Ovary (tissue), 9 donors: ENCODE measurements around the gene BCL11B. TPM values are rescaled to one million over a fixed set of nuclear protein-coding genes. Genes with fewer than 3 reads are reported as not detected.

ENCODE experiments used
- DNase-seq, 5 donors: peaks; one replicate each; pipeline ENCODE4 v3.0.0-alpha.2; 2019 to 2020
- H3K27ac ChIP-seq, 2 donors: fragments of 200-600 bp; one replicate each; pipeline versions ENCODE4 v1.5.1 to v1.8.0; 2019 to 2022
- H3K27me3 ChIP-seq: fragments of 200-600 bp; one replicate; pipeline ENCODE4 v1.8.0; 2022
- H3K36me3 ChIP-seq: fragments of 200-600 bp; sonication (generic); one replicate; pipeline ENCODE4 v1.5.1; 2019
- H3K4me1 ChIP-seq: one replicate; pipeline ENCODE4 v1.8.1; 2013; ENCODE audit warnings: mild to moderate bottlenecking, moderate library complexity; ENCODE audit not compliant: insufficient read depth
- H3K4me3 ChIP-seq: fragments of 200-600 bp; sonication (generic); one replicate; pipeline ENCODE4 v1.5.1; 2017
- H3K9me3 ChIP-seq, 2 donors: fragments of 200-600 bp in 1 of 2; sonication (generic) in 1 of 2; one replicate each; pipeline versions ENCODE4 v1.5.1 to v1.8.1; 2013 to 2019; ENCODE audit warnings: mild to moderate bottlenecking in 1 of 2, moderate library complexity in 1 of 2
- EP300 ChIP-seq: sonication (generic); formaldehyde crosslinking; IDR thresholded peaks from one replicate; pipeline ENCODE4 v1.6.1; 2017; ENCODE audit warnings: antibody characterized with exemption
- POLR2A ChIP-seq: fragments of 450-650 bp; IDR thresholded peaks from one replicate; pipeline ENCODE4 v1.6.1; 2017; ENCODE audit warnings: antibody characterized with exemption, mild to moderate bottlenecking, moderate library complexity
- WGBS, 3 donors: extraction: QIAGEN DNeasy Blood & Tissue Kit in 1 of 3; methylation state at CpG; one replicate each; pipeline versions ENCODE4 v1.1.5 to v1.1.7; 2013 to 2017; 5-methylcytosine and 5-hydroxymethylcytosine counted together
- intact Hi-C, 4 donors: fragments of 100-400 bp; cut with DNase I; formaldehyde crosslinking; loops; one replicate each; pipeline versions ENCODE4 v1.11.0 to v1.15.1; 2022 to 2023
- polyA plus RNA-seq, 2 donors: library from polyadenylated mRNA; stranded (reverse); fragments of 200-250 nt in 1 of 2; fragments of 350-450 nt in 1 of 2; fragmentation: Illumina TruSeq in 1 of 2; extraction: RNeasy Lipid Tissue Mini Kit (QIAGEN cat#74804) in 1 of 2; gene quantifications; one replicate each; pipeline ENCODE4 v1.2.3, GENCODE V29; 2013 to 2014
- total RNA-seq, 7 donors: library from RNA; depleted of rRNA in 2 of 7; stranded (reverse); fragments of >200 nt in 2 of 7; fragmentation: NEBNext Ultra II Directional in 3 of 7; extraction: Animal tissue kit (Norgen Biotek cat#: 25700) in 3 of 7; gene quantifications; one replicate each; pipeline versions ENCODE4 v1.1.0 to v1.2.4, GENCODE V29; 2016 to 2023
- TF ChIP-seq, protein P1 (sequence below), 3 donors: fragments of 450-650 bp in 2 of 3; fragments of 200-600 bp in 1 of 3; IDR thresholded peaks; one replicate each; pipeline versions ENCODE4 v1.5.1 to v1.8.0; 2016 to 2022; ENCODE audit warnings: antibody characterized with exemption in 3 of 3, mild to moderate bottlenecking in 1 of 3
- donor health status: DM: no; HTN: no; CAD: no; lungs with moderate emphysema.
- donor health status: DM: no; HTN: no; CAD: no.
- donor health status: Bipolar disorder and iron deficiency.
- donor health status: DM: yes; HTN: yes; CAD: no.
- donor health status: DM: no; HTN: no; CAD: no.
- donor health status: DM: yes; HTN: yes; CAD: no.

Gene BCL11B
- total and polyA plus RNA-seq, 9 donors, result 0.08 to 0.84 (median 0.43) TPM

DNA sequence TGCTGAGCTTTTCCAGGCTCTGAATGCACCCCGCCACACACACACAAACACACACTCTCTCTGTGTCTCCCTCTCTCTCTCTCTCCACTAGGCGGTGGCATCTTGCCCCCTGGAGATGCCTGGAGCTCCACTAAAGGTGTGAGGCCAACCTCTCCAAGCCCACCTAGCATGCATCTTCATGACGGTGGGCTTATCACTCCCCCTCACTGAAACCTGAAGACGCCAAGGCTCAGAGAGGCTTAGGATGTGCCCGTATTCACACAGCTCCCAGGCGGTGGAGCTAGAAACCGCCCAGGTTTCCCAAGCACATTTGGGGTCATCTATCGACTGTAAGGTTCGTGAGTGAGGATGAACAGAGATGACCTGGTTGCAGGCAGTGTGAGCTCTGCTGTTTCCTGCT, 42.6 kb upstream of the BCL11B start:
- H3K4me1 ChIP-seq, result no peaks in the 10 kb centered on the region
- H3K36me3 ChIP-seq, result no peaks in the 10 kb centered on the region
- TF ChIP-seq POLR2A, result no peak
- TF ChIP-seq EP300, result no peak
- TF ChIP-seq, protein P1, sequence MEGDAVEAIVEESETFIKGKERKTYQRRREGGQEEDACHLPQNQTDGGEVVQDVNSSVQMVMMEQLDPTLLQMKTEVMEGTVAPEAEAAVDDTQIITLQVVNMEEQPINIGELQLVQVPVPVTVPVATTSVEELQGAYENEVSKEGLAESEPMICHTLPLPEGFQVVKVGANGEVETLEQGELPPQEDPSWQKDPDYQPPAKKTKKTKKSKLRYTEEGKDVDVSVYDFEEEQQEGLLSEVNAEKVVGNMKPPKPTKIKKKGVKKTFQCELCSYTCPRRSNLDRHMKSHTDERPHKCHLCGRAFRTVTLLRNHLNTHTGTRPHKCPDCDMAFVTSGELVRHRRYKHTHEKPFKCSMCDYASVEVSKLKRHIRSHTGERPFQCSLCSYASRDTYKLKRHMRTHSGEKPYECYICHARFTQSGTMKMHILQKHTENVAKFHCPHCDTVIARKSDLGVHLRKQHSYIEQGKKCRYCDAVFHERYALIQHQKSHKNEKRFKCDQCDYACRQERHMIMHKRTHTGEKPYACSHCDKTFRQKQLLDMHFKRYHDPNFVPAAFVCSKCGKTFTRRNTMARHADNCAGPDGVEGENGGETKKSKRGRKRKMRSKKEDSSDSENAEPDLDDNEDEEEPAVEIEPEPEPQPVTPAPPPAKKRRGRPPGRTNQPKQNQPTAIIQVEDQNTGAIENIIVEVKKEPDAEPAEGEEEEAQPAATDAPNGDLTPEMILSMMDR (IDR thresholded peaks at IDR 0.05), result no peak
- WGBS, 3 donors, result 70 to 75% (median 75%) methylated on average over 9 of the region's 9 CpGs
- peaks cover 0 to 5% of the 10 kb centered on the region in 2 donors for H3K9me3 ChIP-seq
- H3K4me3 ChIP-seq, result no peak overlapping the region
- H3K27ac ChIP-seq, result no peak overlapping the region
- no peak for DNase-seq
- intact Hi-C loops, result no loop called here
- no peaks in the 10 kb centered on the region for H3K27me3 ChIP-seq

DNA sequence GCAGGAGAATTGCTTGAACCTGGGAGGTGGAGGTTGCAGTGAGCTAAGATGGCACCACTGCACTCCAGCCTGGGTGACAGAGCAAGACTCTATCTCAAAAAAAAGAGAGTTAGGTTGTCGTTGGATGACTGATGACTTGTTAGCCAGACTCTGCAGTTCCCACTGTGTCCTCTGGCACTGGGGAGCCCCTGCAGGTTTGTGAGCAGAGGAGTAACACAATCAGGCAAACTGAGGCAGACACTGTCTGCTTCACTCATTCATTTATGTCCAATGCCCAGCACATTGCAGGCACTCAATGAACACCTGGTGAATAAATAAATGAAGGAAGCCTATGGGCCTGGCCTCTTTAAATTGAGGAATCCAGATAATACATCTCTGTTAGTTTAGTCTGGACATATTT, 41.2 kb upstream of the BCL11B start:
- 78 to 95% (median 82%) methylated on average over 1 of the region's 1 CpG for WGBS, 3 donors
- no peak overlapping the region for H3K27ac ChIP-seq
- TF ChIP-seq, protein P1 (IDR thresholded peaks at IDR 0.05), result no peak
- no peak for TF ChIP-seq EP300
- H3K27me3 ChIP-seq, result no peaks in the 10 kb centered on the region
- H3K36me3 ChIP-seq, result no peaks in the 10 kb centered on the region
- H3K4me3 ChIP-seq, result no peak overlapping the region
- no peaks in the 10 kb centered on the region for H3K4me1 ChIP-seq
- intact Hi-C loops, result no loop called here
- peaks cover 0 to 5% of the 10 kb centered on the region in 2 donors for H3K9me3 ChIP-seq
- no peak for DNase-seq

GRCh38 chr14:99312106-99312505, 40.1 kb upstream of the BCL11B start:
- Histone ChIP-seq H3K4me1 (no peaks in the 10 kb centered on the region), H3K4me3 (no peak overlapping the region), H3K27ac (no peak overlapping the region), H3K9me3 (peaks cover 0 to 5% of the 10 kb centered on the region in 2 donors), H3K36me3 (no peaks in the 10 kb centered on the region), H3K27me3 (no peaks in the 10 kb centered on the region)
- intact Hi-C loops, result no loop called here
- WGBS, 3 donors, result 92 to 97% (median 94%) methylated on average over 7 of the region's 7 CpGs
- TF ChIP-seq, protein P1 (IDR thresholded peaks at IDR 0.05), result no peak
- TF ChIP-seq POLR2A, result no peak
- TF ChIP-seq EP300, result no peak
- no peak for DNase-seq

DNA sequence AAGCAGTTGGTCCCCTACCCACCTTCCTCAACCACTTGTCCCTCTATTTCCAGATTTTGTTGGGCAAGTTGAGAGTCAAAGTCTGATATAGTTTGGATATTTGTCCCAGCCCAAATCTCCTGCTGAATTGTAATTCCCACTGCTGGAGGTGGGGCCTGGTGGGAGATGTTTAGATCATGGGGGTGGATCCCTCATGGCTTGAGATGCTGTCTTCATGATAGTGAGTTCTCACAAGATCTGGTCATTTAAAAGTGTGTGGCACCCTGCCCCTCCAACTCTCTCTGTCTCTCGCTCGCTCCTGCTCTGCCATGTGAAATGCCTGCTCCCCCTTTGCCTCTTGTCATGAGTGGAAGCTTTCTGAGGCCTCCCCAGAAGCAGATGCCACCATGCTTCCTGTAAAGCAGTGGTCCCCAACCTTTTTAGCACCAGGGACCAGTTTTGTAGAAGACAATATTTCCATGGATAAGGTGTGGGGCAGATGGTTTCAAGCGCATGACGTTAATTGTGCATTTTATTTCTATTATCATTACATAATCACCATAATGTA, 37.3 kb upstream of the BCL11B start:
- no peak for DNase-seq
- no peak overlapping the region for H3K4me3 ChIP-seq
- H3K4me1 ChIP-seq, result no peaks in the 10 kb centered on the region
- no peak overlapping the region for H3K27ac ChIP-seq
- peaks cover 0 to 5% of the 10 kb centered on the region in 2 donors for H3K9me3 ChIP-seq
- TF ChIP-seq EP300 (no peak), POLR2A (no peak)
- TF ChIP-seq, protein P1 (IDR thresholded peaks at IDR 0.05), result no peak
- H3K27me3 ChIP-seq, result no peaks in the 10 kb centered on the region
- 93 to 97% (median 94%) methylated on average over 4 of the region's 4 CpGs for whole genome bisulfite sequencing, 3 donors
- H3K36me3 ChIP-seq, result no peaks in the 10 kb centered on the region
- intact Hi-C loops, result no loop called here
